ENCODE data around the gene ZBTB8A.
"Not testable (repeated sequence)": the region's sequence is repeated elsewhere in the genome, so short reads cannot be mapped to it uniquely, and the experiment has no call there.

The ZBTB8A gene

GRCh38 chr1:32536764-32537163 is 2.5 kb upstream of the ZBTB8A start:
- DNase-seq (ENCODE audit: low read depth, low spot score): no peak

DNA sequence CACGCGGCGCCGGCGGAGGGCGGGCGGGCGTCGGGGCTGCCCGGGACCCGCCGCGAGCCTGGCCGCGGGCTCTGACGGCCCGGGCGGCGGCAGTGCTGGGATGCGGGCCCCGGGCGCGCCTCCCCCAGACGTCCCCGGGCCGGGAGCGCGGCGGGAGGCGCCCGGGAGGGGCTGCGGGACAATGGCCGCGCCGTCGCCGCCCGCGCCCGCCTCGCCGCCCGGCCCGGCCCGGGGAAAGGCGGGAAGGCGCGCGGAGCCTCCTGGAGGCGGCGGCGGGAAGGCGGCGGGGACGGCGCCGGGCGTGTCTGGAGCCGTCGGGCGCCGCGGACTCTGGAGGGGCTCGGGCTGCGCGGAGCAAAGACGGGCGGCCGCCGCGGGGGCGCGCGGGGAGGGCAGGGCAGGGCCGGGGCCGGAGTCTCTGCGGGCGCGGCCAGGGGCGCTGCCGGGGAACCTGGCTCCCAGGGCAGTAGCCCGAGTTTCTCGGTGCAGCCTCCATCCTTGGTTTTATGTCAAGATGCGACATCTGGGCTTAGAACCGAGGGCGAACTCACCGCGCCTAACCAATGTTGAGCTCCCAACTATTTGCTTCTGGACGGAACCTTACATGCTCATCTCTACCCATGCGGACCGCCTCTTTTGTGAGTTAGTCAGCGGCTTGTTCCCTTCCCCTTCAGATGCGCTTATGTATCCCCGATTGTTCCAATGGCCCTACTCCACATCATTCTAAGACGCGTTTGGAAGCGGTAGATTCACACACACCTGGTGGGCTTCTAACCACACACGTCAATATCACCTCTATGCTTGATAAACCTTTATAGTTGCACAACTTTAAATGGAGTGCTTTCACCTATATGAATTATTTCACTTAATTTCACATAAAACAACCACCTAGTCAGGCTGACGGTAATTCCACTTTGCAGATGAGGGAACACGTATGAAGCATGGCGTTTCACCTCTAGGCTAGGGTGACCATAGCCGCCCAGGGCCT is 651 bp downstream of the ZBTB8A start:
- DNase-seq (ENCODE audit: low read depth, low spot score): no peak

- no peak for DNase-seq (ENCODE audit: low read depth, low spot score)
Measured at GRCh38 chr1:32540605-32541004, 1.4 kb downstream of the ZBTB8A start.

DNA sequence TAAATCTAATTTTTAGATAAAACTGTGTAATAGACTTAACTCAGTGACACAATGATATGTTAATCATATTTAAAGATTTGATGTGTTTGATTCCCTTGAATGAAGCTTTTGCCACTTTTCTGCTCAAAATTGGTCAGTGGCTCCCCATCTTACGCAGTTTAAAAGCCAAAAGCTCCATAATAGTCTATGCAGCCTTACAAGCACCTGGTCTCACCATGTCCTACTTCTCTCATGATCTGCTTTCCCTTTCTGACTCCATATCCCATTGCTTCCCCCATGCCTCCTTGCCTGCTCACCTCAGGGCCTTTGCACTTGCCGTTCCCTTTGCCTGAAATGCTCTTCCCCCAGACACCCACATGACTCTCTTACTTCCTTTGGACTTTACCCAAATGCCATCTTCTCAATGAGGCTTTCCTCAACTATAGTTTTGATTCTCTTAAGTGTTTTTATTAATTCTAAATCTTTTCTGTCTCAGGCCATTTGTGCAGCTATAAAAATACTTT is 1.9 kb downstream of the ZBTB8A start:
- DNase-seq (ENCODE audit: low read depth, low spot score): no peak

DNA sequence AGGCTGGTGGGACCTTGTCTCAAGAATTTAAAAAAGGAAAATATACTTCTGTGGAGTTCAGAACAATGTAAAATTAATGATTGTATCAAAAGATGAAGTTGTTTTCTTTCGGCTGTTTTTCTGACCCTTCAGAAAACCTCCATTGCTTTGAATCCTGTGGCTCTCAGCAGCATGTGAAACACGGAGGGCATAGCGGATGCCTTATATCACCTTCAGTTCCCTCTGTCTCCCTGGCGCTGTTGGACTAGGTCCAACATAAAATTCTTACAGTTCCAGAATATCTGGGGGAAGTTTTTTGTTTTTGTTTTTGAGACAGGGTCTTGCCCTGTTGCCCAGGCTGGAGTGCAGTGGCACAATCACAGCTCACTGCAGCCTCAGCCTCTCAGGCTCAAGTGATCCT is 7.4 kb downstream of the ZBTB8A start:
- no peak for DNase-seq (ENCODE audit: low read depth, low spot score)

GRCh38 chr1:32549616-32550015 is 10.4 kb downstream of the ZBTB8A start:
- DNase-seq (ENCODE audit: low read depth, low spot score): no peak

DNA sequence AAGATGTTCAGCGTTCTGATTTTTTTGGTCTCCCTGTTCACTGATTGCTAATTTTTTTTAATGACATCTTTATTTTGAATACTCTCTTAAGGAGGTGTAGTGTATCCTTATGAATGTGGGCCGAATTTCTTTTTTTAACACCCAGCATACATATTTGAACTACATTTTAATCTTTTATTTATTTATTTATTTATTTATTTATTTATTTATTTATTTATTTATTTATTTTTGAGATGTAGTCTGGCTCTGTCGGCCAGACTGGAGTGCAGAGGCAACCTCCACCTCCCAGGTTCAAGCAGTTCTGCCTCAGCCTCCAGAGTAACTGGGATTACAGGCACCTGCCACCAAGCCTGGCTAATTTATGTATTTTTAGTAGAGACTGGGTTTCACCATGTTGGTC is 15.1 kb downstream of the ZBTB8A start:
- DNase-seq (ENCODE audit: low read depth, low spot score): no peak

GRCh38 chr1:32557035-32557434 is 17.8 kb downstream of the ZBTB8A start:
- not testable (repeated sequence) for DNase-seq (ENCODE audit: low read depth, low spot score)

DNA sequence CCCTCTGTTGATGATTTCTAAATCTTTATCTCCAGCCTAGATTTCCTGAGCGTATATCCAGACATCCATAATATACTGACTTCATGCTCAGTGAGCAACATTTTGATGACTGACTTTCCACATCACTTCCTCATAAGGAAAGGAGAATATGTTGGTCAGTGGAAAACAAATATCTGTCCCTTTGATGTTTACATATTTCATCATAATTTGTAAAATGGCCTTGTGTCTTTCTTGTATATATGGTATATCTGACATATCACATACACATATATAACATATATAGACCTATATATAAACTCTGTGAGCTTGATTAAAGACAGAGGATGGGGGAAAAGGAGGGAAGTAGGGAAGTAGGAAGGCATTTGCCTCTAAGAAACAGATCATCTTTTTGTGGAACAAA is 18.6 kb downstream of the ZBTB8A start:
- no peak for DNase-seq (ENCODE audit: low read depth, low spot score)

GRCh38 chr1:32568929-32569328 is 29.7 kb downstream of the ZBTB8A start:
- DNase-seq (ENCODE audit: low read depth, low spot score): no peak

DNA sequence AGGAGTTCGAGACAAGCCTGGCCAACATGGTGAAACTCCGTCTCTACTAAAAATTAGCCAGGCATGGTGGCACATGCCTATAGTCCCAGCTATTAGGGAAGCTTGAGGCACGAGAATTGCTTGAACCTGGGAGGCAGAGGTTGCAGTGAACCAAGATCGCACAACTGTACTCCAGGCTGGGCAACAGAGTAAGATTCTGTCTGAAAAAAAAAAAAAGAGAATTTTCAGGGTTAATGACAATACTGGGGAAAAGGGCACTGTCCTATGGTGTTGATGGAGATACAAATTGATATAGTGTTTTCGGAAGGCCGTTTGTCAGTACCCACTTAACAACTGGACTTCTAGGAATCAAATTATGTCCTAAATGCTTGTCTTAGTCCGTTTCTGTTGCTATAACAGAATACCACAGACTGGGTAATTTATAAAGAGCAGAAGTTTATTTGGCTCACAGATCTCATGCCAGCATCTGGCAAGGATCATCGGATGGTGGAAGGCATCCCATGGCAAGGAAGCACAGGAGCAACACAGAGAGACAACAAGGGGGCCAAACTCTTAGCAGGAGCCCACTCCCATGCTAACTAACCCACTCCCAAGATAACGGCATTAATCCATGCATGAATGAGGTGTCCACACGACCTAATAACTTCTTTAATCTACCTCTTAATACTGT is 41.3 kb downstream of the ZBTB8A start:
- no peak for DNase-seq (ENCODE audit: low read depth, low spot score)

- DNase-seq (ENCODE audit: low read depth, low spot score): no peak
Measured at GRCh38 chr1:32592943-32593342, 53.7 kb downstream of the ZBTB8A start.

GRCh38 chr1:32600034-32600433 is 60.8 kb downstream of the ZBTB8A start:
- DNase-seq (ENCODE audit: low read depth, low spot score): no peak

GRCh38 chr1:32605711-32606424 is 66.6 kb downstream of the ZBTB8A start:
- DNase-seq (ENCODE audit: low read depth, low spot score): no peak

DNA sequence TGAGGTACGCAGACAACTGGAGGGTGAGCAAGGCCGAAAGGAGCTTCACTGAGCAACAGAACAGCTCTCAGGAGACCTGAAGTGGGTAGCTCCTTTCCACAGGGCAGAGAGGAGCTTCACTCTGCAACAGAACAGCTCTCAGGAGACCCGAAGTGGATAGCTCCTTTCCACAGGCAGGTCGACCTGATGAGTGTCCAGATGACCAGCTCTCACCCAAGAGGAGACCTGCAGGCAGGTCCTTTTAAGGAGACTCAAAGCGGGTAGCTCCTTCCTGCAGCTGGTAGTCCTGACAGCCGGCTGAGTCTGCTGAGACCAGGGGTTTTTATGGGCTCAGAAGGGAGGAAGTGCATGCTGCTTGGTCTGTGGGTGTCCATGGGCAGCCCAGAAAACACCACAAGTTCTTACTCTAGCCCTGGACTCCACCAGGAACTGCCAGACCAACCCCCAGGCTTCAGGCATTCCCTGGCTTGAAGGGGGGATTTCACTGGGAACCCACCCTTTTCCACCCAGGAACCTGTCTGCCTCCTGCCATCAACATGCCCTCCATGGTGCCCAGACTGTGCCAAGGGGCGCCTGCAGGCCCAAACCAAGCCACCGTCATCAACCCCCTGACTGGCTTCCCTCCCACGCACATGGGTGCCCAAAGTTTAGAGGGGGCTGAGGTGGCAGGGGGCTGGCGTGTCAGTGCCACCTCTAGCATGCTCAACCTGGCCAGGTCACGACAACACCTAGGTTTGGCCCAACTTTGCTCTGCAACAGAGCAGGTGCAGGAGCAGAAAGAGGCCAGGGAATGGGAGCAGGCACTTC is 67.5 kb downstream of the ZBTB8A start:
- no peak for DNase-seq (ENCODE audit: low read depth, low spot score)

- DNase-seq (ENCODE audit: low read depth, low spot score): no peak
Measured at GRCh38 chr1:32609180-32609579, 70.0 kb downstream of the ZBTB8A start.

- no peak for DNase-seq (ENCODE audit: low read depth, low spot score)
Measured at GRCh38 chr1:32611859-32612188, 72.6 kb downstream of the ZBTB8A start.

DNA sequence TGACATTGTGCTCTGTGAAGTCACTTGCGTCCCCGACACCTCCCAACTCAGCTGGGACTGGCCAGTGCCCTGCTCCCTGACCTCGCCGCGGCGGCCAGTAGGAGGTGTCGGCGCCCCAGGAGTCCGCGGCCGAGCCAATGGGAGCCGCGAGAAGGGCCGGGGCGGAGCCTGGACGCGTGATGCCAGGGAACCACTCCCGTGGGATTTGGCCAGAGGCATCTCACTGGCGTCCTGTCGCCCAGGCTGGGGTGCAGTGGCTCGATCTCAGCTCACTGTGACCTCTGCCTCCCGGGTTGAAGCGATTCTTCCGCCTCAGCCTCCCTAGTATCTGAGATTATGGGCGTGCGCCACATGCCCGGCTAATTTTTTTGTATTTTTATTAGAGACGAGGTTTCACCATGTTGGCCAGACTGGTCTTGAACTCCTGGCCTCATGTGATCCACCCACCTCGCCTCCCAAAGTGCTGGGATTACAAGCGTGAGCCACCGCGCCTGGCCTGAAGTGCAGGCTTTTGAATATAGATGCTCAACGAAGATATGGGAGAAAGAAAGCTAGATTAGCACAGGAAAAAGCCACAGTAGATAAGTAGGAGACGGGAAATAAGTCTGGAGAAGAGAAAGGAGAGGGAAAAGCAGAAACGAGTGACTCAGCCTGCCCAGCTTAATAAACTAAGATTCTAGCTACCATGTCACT is 73.1 kb downstream of the ZBTB8A start:
- peak; percentile 11 for DNase-seq (ENCODE audit: low read depth, low spot score)

- no peak for DNase-seq (ENCODE audit: low read depth, low spot score)
Measured at GRCh38 chr1:32613472-32613871, 74.2 kb downstream of the ZBTB8A start.

DNA sequence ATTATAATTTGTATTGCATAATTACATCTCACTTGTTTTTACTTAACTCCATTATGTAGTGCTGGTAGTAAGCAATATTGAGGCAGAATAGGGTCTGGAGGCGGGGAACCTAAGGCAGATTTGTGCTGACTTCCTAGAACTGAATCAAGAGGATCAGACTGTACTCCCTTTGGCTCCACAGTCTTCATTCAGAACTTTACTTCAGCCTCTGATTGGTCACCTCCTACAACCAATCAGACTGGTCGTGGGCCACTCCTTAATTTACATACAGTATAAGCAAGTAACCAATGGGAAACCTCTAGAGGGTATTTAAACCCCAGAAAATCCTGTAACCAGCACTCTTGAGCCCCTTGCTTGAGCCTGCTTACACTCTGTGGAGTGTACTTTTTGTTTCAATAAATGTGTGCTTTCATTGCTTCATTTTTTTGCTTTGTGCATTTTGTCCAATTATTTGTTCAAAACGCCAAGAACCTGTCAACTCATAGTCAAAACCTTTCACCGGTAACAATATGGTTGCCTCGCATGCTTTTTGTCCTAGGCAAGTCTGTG is 79.5 kb downstream of the ZBTB8A start:
- no peak for DNase-seq (ENCODE audit: low read depth, low spot score)
